Vagina (tissue), 2 donors: Measurements from ENCODE around the gene UTP11.

Source experiments
- POLR2A ChIP-seq, 2 donors: fragments of 450-650 bp; IDR thresholded peaks; one replicate each; pipeline ENCODE4 v1.6.1; 2017; ENCODE audit warnings: antibody characterized with exemption in 2 of 2, mild to moderate bottlenecking in 2 of 2, moderate library complexity in 2 of 2
- POLR2AphosphoS5 ChIP-seq, 2 donors: sonication (generic); formaldehyde crosslinking; IDR thresholded peaks; one replicate each; pipeline ENCODE4 v1.9.0; 2017; ENCODE audit warnings: antibody characterized with exemption in 2 of 2, mild to moderate bottlenecking in 2 of 2, low read depth in 1 of 2; ENCODE audit not compliant: insufficient read depth in 1 of 2
- TF ChIP-seq, protein P1 (sequence below), 3 experiments: fragments of 450-650 bp in 2 of 3; fragments of 200-600 bp in 1 of 3; sonication (generic) in 1 of 3; IDR thresholded peaks; one replicate each; pipeline ENCODE4 v1.5.1; 2017 to 2019; ENCODE audit warnings: antibody characterized with exemption in 3 of 3, mild to moderate bottlenecking in 2 of 3, moderate library complexity in 2 of 3

DNA sequence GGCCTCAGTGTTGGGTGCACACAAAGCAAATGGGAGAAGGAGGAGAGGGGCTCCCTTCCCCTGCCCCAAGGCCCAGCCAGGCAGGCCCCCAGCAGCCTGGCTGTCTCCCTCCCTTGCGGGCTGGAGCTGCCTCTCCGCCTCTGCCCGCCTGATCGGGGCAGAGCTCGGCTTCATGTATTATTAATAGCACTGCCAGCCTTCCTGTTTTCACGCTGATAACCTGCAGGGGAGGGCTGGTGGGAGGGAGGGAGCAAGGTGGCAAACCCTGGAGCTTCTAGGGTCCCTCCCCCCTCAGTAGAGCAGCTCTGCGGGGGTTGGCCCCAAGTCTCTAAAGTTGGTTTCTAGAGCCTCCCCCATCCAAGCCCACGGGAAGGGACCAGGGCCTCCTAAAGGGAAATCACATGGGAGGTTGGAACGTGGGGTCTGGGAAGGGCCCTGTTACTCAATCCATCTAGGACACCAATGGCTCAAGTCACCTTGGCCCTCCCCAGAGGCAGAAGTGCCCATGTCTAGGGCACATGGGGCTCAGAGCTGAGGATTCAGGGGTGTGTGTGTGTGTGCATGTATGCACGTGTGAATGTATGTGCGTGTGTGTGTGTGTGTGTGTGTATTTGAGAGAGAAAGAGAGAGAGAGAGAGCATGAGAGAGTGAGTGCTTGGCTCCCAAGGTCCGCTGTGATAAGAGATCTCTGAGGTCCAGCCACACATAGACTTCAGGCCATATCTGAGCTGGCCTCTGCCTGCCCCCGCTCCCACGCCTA, 55.9 kb downstream of the UTP11 start:
- TF ChIP-seq POLR2AphosphoS5 (IDR thresholded peaks at IDR 0.05; ENCODE audit: insufficient read depth in 1 of 2, low read depth in 1 of 2) (no peak), POLR2A (IDR thresholded peaks at IDR 0.05) (no peak)
- TF ChIP-seq, protein P1, sequence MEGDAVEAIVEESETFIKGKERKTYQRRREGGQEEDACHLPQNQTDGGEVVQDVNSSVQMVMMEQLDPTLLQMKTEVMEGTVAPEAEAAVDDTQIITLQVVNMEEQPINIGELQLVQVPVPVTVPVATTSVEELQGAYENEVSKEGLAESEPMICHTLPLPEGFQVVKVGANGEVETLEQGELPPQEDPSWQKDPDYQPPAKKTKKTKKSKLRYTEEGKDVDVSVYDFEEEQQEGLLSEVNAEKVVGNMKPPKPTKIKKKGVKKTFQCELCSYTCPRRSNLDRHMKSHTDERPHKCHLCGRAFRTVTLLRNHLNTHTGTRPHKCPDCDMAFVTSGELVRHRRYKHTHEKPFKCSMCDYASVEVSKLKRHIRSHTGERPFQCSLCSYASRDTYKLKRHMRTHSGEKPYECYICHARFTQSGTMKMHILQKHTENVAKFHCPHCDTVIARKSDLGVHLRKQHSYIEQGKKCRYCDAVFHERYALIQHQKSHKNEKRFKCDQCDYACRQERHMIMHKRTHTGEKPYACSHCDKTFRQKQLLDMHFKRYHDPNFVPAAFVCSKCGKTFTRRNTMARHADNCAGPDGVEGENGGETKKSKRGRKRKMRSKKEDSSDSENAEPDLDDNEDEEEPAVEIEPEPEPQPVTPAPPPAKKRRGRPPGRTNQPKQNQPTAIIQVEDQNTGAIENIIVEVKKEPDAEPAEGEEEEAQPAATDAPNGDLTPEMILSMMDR (IDR thresholded peaks at IDR 0.05): no peak
